SIG-M5 (cell line): ENCODE results near the gene GCA.

Source experiments
- DNase-seq: peaks from one replicate; lab custom pipeline; 2025; lab: John Stamatoyannopoulos, UW

The GCA gene

GRCh38 chr2:162343824-162344616, at the start of gene GCA:
Gene GCA (plus strand): TSS chr2:162344132. CDS start chr2:162344249, 117 bp downstream.
- peak; percentile 57 for DNase-seq

GRCh38 chr2:162295009-162295408, 48.9 kb upstream of the GCA start:
- no peak for DNase-seq

- DNase-seq, result no peak
These were observed 45.9 kb upstream of the GCA start for GRCh38 chr2:162297925-162298552.

- no peak for DNase-seq
These were observed 45.1 kb upstream of the GCA start for GRCh38 chr2:162298669-162299335.

GRCh38 chr2:162300266-162300665, 43.7 kb upstream of the GCA start:
- no peak for DNase-seq

- no peak for DNase-seq
These were observed 42.7 kb upstream of the GCA start for GRCh38 chr2:162301151-162301804.

- no peak for DNase-seq
These were observed 42.1 kb upstream of the GCA start for GRCh38 chr2:162301877-162302276.

- DNase-seq, result no peak
These were observed 38.0 kb upstream of the GCA start for GRCh38 chr2:162305901-162306300.

- no peak for DNase-seq
These were observed 35.0 kb upstream of the GCA start for GRCh38 chr2:162308747-162309503.

- DNase-seq, result no peak
These were observed 31.1 kb upstream of the GCA start for GRCh38 chr2:162312853-162313252.

- DNase-seq, result no peak
These were observed 28.0 kb upstream of the GCA start for GRCh38 chr2:162315938-162316337.

- DNase-seq, result no peak
These were observed 27.3 kb upstream of the GCA start for GRCh38 chr2:162316590-162316989.

GRCh38 chr2:162317058-162317742, 26.7 kb upstream of the GCA start:
- no peak for DNase-seq

- DNase-seq, result no peak
These were observed 26.0 kb upstream of the GCA start for GRCh38 chr2:162317861-162318327.

GRCh38 chr2:162318328-162319180, 25.4 kb upstream of the GCA start, which contains the start of gene IFIH1:
Gene IFIH1 (minus strand): TSS chr2:162318684. CDS start chr2:162318307, 377 bp downstream.
- peak; percentile 51 for DNase-seq

GRCh38 chr2:162320864-162321517, 22.9 kb upstream of the GCA start:
- no peak for DNase-seq

GRCh38 chr2:162324953-162325352, 19.0 kb upstream of the GCA start:
- no peak for DNase-seq

- DNase-seq, result no peak
These were observed 16.7 kb upstream of the GCA start for GRCh38 chr2:162327134-162327769.

- no peak for DNase-seq
These were observed 16.1 kb upstream of the GCA start for GRCh38 chr2:162327806-162328205.
